GM12874 (cell line): ENCODE measurements around the gene HDAC11.

Source experiments
- TF ChIP-seq, protein P1 (sequence below): IDR thresholded peaks from 2 replicates; pipeline ENCODE4 v1.5.1; 2011; ENCODE audit warnings: low read depth, mild to moderate bottlenecking, control low read depth, low read length, moderate library complexity; ENCODE audit not compliant: insufficient read depth

HDAC11 gene

DNA sequence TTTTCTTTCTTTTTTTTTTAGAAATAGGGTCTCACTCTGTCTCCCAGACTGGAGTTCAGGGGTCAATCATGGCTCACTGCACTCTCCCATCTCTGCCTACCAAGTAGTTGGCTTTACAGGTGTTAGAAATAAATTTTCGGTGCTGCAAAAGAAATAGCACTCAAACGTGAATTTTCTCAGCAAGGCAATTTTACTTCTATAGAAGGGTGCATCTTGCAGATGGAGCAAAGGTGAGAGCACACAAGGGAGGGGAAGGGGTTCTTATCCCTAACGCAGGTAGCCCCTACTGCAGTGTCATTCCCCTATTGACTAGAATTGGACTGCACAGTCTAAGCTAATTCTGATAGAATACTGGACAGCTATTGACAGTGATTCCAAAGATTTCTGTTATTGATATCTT lies 62.0 kb downstream of the HDAC11 start:
- TF ChIP-seq, protein P1, sequence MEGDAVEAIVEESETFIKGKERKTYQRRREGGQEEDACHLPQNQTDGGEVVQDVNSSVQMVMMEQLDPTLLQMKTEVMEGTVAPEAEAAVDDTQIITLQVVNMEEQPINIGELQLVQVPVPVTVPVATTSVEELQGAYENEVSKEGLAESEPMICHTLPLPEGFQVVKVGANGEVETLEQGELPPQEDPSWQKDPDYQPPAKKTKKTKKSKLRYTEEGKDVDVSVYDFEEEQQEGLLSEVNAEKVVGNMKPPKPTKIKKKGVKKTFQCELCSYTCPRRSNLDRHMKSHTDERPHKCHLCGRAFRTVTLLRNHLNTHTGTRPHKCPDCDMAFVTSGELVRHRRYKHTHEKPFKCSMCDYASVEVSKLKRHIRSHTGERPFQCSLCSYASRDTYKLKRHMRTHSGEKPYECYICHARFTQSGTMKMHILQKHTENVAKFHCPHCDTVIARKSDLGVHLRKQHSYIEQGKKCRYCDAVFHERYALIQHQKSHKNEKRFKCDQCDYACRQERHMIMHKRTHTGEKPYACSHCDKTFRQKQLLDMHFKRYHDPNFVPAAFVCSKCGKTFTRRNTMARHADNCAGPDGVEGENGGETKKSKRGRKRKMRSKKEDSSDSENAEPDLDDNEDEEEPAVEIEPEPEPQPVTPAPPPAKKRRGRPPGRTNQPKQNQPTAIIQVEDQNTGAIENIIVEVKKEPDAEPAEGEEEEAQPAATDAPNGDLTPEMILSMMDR: no peak

DNA sequence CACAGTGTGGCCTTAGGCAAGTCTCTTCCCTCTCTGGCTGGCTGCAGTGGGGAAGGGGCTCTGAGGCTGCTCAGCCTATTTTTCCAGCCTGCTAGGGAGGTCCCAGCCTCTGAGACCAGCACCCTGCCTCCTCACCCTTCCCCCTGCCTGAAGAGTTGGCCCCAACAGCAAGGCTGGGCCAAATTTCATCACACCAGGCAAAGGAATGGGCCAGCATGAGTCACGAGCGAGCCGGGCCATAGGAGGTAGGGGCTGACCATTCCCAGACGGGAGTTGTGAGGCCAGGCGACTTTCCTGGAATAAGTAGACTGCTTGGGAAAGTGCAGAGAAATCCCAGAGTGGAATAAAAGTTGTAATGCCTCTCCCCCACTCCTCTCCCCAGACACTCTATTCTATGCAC lies 63.1 kb downstream of the HDAC11 start:
- TF ChIP-seq, protein P1: no peak

DNA sequence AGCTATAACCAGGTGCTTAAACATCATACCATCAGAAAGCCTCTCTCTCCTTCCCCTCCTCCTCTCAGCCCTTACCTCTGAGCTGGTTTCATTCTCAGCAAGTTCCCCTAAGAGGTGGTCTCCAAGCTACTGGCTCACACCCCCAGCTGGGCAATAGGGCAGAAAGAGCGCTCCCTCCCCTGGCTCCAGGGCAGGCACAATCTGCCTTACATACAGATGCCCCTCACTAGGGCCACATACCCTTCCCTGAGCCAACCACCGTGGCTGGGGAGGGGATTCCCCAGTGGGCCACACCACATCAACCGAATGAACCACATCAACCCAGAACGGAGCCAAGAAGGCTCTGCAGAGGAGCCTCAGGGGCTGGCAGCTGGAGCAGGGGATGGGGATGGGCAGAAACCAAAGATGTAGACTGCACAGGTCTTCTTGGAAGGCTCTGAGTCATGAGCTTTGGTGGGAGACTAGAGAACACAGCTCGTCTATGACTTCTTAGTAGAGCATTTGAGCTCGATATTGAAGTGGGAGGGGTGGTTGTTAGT lies 64.3 kb downstream of the HDAC11 start:
- TF ChIP-seq, protein P1: no peak

DNA sequence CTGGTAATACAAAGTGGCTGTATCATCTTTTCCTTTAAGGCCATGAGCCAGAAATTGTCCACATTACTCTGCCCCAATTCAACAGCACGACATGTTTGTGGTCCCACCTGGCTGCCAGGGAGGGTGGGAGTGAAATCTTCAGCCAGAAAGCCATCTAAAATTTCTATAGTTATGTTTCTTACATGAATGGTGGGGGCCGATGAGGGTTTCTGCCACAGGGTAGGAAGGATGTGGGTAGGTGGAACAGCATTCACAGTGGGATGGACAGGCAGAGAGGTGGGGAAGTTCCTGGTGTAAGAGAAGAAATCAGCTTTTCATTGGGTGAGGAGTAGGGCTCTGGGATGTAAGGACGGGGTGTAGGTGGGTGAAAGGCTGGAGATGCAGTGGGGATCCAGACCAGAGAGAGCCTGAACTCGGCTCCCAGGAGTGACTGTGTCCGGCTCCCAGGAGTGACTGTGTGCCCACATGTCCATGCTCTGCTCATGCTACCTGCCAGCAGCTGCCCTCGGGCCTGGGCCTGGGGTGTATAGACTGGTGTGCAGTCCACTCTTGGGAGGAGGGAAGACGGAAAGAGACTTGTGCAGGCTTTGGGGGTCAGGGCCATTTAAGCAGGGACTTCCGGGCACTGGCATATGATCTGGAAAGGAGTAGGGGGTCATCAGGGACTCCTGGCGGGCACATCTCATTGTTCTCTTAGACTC lies 65.0 kb downstream of the HDAC11 start:
- TF ChIP-seq, protein P1: no peak

DNA sequence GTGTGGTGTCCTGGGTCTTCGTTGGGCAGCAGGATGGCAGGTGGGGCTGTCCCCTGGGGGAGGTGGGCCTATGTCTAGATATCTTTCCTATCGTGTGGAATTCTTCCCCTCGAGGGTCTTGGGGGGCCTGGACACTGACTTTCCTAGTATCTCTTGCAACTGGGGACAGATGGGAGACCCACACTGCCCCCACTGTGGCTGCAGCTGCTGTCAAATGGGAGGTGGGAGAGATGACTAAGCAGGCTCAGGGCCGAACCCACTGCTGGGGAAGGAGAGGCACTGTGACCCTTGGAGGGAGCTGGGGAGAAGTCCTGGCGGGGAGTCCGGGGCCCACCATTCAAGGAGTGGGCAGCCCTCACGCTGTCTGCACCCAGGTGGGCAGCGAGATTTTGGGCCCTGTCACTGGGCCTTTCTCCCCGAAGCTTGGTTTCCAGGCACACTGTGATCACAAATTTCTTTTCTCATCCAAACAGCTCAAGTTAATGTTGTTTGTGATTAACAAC lies 65.9 kb downstream of the HDAC11 start:
- TF ChIP-seq, protein P1: no peak

DNA sequence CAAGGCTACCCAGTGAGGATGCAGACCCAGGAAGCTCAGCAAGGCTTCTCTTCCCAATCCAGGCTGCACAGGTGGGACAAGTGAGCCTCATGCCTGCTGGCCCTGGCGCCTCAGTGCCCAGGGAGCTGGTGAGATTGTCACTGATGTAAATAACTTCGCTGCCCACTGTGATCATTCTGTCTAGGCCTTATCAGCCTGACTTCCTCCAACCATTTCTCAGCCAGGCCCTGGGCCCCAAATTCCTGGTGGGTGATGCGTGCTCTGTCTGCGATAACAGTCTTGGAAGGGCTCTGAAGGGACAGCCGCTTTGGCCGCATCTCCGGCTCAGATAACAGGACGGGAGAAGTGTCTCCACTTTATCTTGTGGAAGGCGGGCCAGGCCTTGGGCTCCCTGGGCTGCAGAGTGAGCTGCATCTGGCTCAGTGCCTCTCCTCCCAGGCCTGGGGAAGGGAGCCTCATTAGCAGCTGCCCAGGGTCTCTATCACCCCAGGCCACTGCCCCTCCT lies 66.6 kb downstream of the HDAC11 start:
- TF ChIP-seq, protein P1: no peak

DNA sequence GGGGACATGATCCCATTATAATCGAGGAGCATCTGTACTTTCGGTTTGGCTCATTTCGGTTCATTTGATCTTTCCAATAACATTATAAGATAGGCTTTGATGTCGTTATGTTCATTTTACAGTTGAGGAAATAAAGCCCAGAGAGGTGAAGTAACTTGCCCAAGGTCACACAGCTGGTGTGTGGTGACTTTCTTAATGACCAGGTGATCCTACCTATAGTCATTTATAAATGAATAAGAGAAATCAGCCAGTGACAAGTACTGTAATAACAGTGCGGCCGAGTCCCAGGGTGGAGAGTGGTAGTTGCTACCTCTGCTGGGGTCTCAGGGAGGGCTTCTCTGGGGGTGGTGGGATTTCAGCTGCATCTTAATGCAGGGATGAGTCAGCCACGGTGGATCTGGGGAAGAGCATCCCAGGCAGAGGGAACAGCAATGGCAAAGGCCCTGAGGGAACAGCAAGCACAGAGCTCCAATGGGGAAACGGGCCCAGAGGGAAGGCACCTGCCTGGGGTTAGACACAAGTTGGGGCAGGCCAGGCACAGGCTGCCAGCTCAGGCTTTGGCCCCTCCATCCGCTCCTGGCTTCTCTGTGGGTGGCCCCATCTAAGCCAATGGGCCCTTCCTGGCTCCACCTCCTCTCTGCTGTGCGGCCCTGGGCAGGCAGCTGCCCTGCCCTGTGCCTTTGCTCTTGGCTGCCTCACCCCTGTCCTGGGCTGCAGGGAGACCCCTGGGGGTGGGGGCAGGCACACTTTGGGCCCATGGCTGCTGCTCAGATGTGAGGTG lies 67.7 kb downstream of the HDAC11 start:
- TF ChIP-seq, protein P1: no peak
